ENCODE measurements around the gene PDLIM5.

PDLIM5 gene

GRCh38 chr4:94534401-94535312 is 82.9 kb downstream of the PDLIM5 start:
- H3K9me3 ChIP-seq (ENCODE audit: control insufficient read depth, insufficient read depth, low read length): no peaks in the 10 kb centered on the region
- peaks cover 50% of the 10 kb centered on the region for H3K4me1 ChIP-seq (ENCODE audit: control insufficient read depth, insufficient read depth, low read length)
- no peak overlapping the region for H3K9ac ChIP-seq (ENCODE audit: low read depth, low read length)
- H3K36me3 ChIP-seq (ENCODE audit: control insufficient read depth, insufficient read depth, low read length): no peaks in the 10 kb centered on the region
- H3K27me3 ChIP-seq (ENCODE audit: control insufficient read depth, insufficient read depth, low read length): no peaks in the 10 kb centered on the region
- no peak overlapping the region for H3K4me3 ChIP-seq (ENCODE audit: low read depth, low read length)

- H3K27me3 ChIP-seq (ENCODE audit: control insufficient read depth, insufficient read depth, low read length): no peaks in the 10 kb centered on the region
- no peak overlapping the region for H3K4me3 ChIP-seq (ENCODE audit: low read depth, low read length)
- no peak overlapping the region for H3K9ac ChIP-seq (ENCODE audit: low read depth, low read length)
- H3K4me1 ChIP-seq (ENCODE audit: control insufficient read depth, insufficient read depth, low read length): peaks cover 55% of the 10 kb centered on the region
- no peaks in the 10 kb centered on the region for H3K9me3 ChIP-seq (ENCODE audit: control insufficient read depth, insufficient read depth, low read length)
- H3K36me3 ChIP-seq (ENCODE audit: control insufficient read depth, insufficient read depth, low read length): no peaks in the 10 kb centered on the region
Measured at GRCh38 chr4:94536049-94536448, 84.3 kb downstream of the PDLIM5 start.

DNA sequence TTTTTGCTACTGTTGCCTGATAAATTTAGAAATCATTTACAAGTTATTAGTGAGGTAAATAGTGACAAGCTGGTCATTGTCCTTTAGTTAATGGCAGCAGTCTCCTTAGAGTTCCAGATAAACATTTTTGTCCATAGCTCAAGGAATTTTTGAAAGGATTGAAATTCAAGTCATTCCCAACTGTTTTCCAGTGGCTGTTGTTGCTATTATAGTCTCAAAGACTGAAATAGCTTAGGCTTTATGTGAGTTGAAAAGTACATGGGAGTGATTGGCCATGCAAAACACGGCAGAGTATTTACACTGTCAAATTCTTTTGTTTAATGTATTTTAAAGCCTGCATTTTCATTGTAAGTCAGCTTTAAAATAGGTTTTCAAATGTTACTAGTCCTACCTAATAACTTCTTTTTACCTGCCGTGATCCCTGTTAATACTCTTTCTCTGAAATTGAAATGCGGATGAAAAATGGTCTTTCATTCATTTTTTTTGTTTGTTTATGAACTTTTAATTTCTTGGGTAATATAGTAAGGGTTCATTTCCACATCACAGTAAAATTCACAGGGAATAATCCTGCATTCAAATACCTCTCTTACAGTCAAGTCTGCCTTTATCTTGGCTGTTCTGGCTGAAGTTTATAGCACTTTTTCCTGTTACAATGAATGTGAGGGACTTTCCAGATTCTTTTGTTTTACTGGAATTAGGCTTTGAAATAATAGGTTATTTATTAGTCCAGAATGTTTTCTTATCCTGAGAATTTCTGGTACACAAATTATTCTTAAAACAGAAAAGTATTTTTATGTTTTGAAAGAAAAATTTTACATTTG is 85.1 kb downstream of the PDLIM5 start:
- H3K4me3 ChIP-seq (ENCODE audit: low read depth, low read length): no peak overlapping the region
- no peaks in the 10 kb centered on the region for H3K27me3 ChIP-seq (ENCODE audit: control insufficient read depth, insufficient read depth, low read length)
- H3K9me3 ChIP-seq (ENCODE audit: control insufficient read depth, insufficient read depth, low read length): no peaks in the 10 kb centered on the region
- no peak overlapping the region for H3K9ac ChIP-seq (ENCODE audit: low read depth, low read length)
- peaks cover 55% of the 10 kb centered on the region for H3K4me1 ChIP-seq (ENCODE audit: control insufficient read depth, insufficient read depth, low read length)
- H3K36me3 ChIP-seq (ENCODE audit: control insufficient read depth, insufficient read depth, low read length): no peaks in the 10 kb centered on the region

DNA sequence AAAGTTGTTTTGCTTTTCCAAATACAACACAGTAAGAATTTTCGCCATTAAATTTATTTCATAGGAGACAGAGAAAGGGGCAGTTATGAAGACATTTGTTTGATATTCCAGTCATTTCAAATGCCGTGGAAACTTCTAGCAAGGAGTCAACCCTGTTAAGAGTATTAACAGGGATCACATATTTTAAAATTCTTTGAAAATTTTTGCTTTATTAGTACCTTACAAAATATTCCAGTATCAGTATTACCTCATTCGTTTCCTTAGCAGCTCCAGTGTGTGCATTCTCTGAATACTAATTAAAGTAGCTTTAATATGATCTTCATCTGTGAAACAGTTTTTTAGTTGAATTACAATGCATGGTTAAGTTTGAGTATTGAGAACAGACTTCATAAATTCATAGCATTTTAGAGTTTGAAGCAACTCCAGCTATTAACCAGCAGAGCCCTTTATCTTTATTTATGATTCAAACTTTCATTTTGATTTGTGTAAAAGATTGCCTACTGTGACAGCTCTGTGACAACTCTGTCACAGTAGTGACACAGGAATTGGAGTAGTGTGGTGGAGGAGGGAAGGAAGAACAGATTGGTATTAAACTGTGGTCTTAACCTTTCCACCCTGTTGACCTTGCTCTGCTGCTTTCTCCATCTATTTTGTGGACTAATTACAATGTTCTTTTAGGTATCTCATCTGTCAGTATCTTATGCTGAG is 86.3 kb downstream of the PDLIM5 start:
- H3K4me1 ChIP-seq (ENCODE audit: control insufficient read depth, insufficient read depth, low read length): peaks cover 55% of the 10 kb centered on the region
- H3K27me3 ChIP-seq (ENCODE audit: control insufficient read depth, insufficient read depth, low read length): no peaks in the 10 kb centered on the region
- no peak overlapping the region for H3K9ac ChIP-seq (ENCODE audit: low read depth, low read length)
- H3K9me3 ChIP-seq (ENCODE audit: control insufficient read depth, insufficient read depth, low read length): no peaks in the 10 kb centered on the region
- no peak overlapping the region for H3K4me3 ChIP-seq (ENCODE audit: low read depth, low read length)
- H3K36me3 ChIP-seq (ENCODE audit: control insufficient read depth, insufficient read depth, low read length): no peaks in the 10 kb centered on the region

- no peaks in the 10 kb centered on the region for H3K27me3 ChIP-seq (ENCODE audit: control insufficient read depth, insufficient read depth, low read length)
- H3K9me3 ChIP-seq (ENCODE audit: control insufficient read depth, insufficient read depth, low read length): no peaks in the 10 kb centered on the region
- no peak overlapping the region for H3K4me3 ChIP-seq (ENCODE audit: low read depth, low read length)
- H3K36me3 ChIP-seq (ENCODE audit: control insufficient read depth, insufficient read depth, low read length): no peaks in the 10 kb centered on the region
- peaks cover 34% of the 10 kb centered on the region for H3K4me1 ChIP-seq (ENCODE audit: control insufficient read depth, insufficient read depth, low read length)
- no peak overlapping the region for H3K9ac ChIP-seq (ENCODE audit: low read depth, low read length)
Measured at GRCh38 chr4:94540476-94540875, 88.7 kb downstream of the PDLIM5 start.

GRCh38 chr4:94544811-94545210 is 93.1 kb downstream of the PDLIM5 start:
- Histone ChIP-seq H3K36me3 (ENCODE audit: control insufficient read depth, insufficient read depth, low read length) (no peaks in the 10 kb centered on the region), H3K4me1 (ENCODE audit: control insufficient read depth, insufficient read depth, low read length) (peaks cover 8% of the 10 kb centered on the region), H3K9me3 (ENCODE audit: control insufficient read depth, insufficient read depth, low read length) (no peaks in the 10 kb centered on the region), H3K27me3 (ENCODE audit: control insufficient read depth, insufficient read depth, low read length) (no peaks in the 10 kb centered on the region), H3K4me3 (ENCODE audit: low read depth, low read length) (no peak overlapping the region), H3K9ac (ENCODE audit: low read depth, low read length) (no peak overlapping the region)

GRCh38 chr4:94545296-94545695 is 93.6 kb downstream of the PDLIM5 start:
- Histone ChIP-seq H3K36me3 (ENCODE audit: control insufficient read depth, insufficient read depth, low read length) (no peaks in the 10 kb centered on the region), H3K4me3 (ENCODE audit: low read depth, low read length) (no peak overlapping the region), H3K9ac (ENCODE audit: low read depth, low read length) (no peak overlapping the region), H3K9me3 (ENCODE audit: control insufficient read depth, insufficient read depth, low read length) (no peaks in the 10 kb centered on the region), H3K4me1 (ENCODE audit: control insufficient read depth, insufficient read depth, low read length) (peaks cover 7% of the 10 kb centered on the region), H3K27me3 (ENCODE audit: control insufficient read depth, insufficient read depth, low read length) (no peaks in the 10 kb centered on the region)

DNA sequence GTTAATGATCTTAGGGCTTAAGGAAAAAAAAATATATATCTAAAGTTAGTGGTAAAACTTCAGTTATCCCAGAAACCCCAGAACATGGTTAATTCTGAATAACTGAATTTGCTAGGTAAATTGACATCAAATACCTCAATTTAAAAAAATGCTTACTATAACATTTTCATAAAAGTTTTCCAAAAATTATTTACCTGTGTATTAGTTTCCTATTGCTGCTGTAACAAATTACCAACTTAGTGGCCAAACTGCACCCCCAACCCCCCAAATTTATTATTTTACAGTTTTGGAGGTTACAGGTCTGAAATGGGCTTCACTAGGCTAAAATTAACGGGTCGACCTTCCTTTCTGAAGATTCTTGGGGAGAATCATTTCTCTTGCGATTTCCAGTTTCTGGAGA is 95.2 kb downstream of the PDLIM5 start:
- H3K4me1 ChIP-seq (ENCODE audit: control insufficient read depth, insufficient read depth, low read length): peaks cover 3% of the 10 kb centered on the region
- H3K36me3 ChIP-seq (ENCODE audit: control insufficient read depth, insufficient read depth, low read length): no peaks in the 10 kb centered on the region
- no peaks in the 10 kb centered on the region for H3K9me3 ChIP-seq (ENCODE audit: control insufficient read depth, insufficient read depth, low read length)
- no peaks in the 10 kb centered on the region for H3K27me3 ChIP-seq (ENCODE audit: control insufficient read depth, insufficient read depth, low read length)
- H3K9ac ChIP-seq (ENCODE audit: low read depth, low read length): no peak overlapping the region
- H3K4me3 ChIP-seq (ENCODE audit: low read depth, low read length): no peak overlapping the region

DNA sequence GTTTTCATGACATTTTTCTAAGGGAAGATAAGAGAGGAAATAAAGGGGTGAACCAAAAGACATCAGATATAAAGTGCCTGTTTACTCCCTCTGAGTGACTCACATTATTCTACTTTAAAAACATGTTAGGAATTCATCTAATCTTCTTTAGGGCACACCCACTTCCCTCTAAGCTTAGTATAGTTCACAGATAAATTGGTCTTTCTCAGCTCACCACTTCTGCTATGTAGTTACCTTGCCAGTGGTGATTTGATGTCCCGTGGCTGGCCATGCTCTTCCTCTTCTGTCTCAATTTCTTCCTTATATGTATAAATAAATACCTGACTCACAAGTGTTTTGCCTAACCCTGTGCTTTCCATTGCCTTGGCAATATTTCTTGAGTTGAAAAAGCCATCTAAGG is 96.8 kb downstream of the PDLIM5 start:
- peaks cover 3% of the 10 kb centered on the region for H3K4me1 ChIP-seq (ENCODE audit: control insufficient read depth, insufficient read depth, low read length)
- H3K9me3 ChIP-seq (ENCODE audit: control insufficient read depth, insufficient read depth, low read length): no peaks in the 10 kb centered on the region
- no peaks in the 10 kb centered on the region for H3K36me3 ChIP-seq (ENCODE audit: control insufficient read depth, insufficient read depth, low read length)
- H3K27me3 ChIP-seq (ENCODE audit: control insufficient read depth, insufficient read depth, low read length): no peaks in the 10 kb centered on the region
- H3K9ac ChIP-seq (ENCODE audit: low read depth, low read length): no peak overlapping the region
- no peak overlapping the region for H3K4me3 ChIP-seq (ENCODE audit: low read depth, low read length)

GRCh38 chr4:94550352-94550751 is 98.6 kb downstream of the PDLIM5 start:
- H3K4me3 ChIP-seq (ENCODE audit: low read depth, low read length): no peak overlapping the region
- peaks cover 3% of the 10 kb centered on the region for H3K4me1 ChIP-seq (ENCODE audit: control insufficient read depth, insufficient read depth, low read length)
- H3K9me3 ChIP-seq (ENCODE audit: control insufficient read depth, insufficient read depth, low read length): no peaks in the 10 kb centered on the region
- no peaks in the 10 kb centered on the region for H3K36me3 ChIP-seq (ENCODE audit: control insufficient read depth, insufficient read depth, low read length)
- no peak overlapping the region for H3K9ac ChIP-seq (ENCODE audit: low read depth, low read length)
- no peaks in the 10 kb centered on the region for H3K27me3 ChIP-seq (ENCODE audit: control insufficient read depth, insufficient read depth, low read length)

GRCh38 chr4:94550851-94551250 is 99.1 kb downstream of the PDLIM5 start:
- Histone ChIP-seq H3K9me3 (ENCODE audit: control insufficient read depth, insufficient read depth, low read length) (no peaks in the 10 kb centered on the region), H3K4me3 (ENCODE audit: low read depth, low read length) (no peak overlapping the region), H3K4me1 (ENCODE audit: control insufficient read depth, insufficient read depth, low read length) (peaks cover 3% of the 10 kb centered on the region), H3K9ac (ENCODE audit: low read depth, low read length) (no peak overlapping the region), H3K36me3 (ENCODE audit: control insufficient read depth, insufficient read depth, low read length) (no peaks in the 10 kb centered on the region), H3K27me3 (ENCODE audit: control insufficient read depth, insufficient read depth, low read length) (no peaks in the 10 kb centered on the region)
